Adrenal gland (tissue), 5 donors: ENCODE results near the gene IRF4.

Experiments used
- CTCF ChIP-seq, 6 experiments: fragments of 450-650 bp in 4 of 6; fragments of 200-600 bp in 2 of 6; sonication (generic) in 1 of 6; IDR thresholded peaks; 1 replicate in 5 of 6; 2 replicates in 1 of 6; pipeline versions ENCODE4 v1.5.1 to v1.8.0; 2016 to 2021; ENCODE audit warnings: antibody characterized with exemption in 6 of 6, mild to moderate bottlenecking in 2 of 6, moderate library complexity in 1 of 6
- POLR2A ChIP-seq, 2 donors: fragments of 450-650 bp; IDR thresholded peaks; one replicate each; pipeline ENCODE4 v1.6.1; 2017; ENCODE audit warnings: antibody characterized with exemption in 2 of 2, mild to moderate bottlenecking in 2 of 2, moderate library complexity in 1 of 2
- donor health status: DM: no; HTN: no; CAD: no.

- TF ChIP-seq CTCF (IDR thresholded peaks at IDR 0.05) = no peak
- TF ChIP-seq POLR2A (IDR thresholded peaks at IDR 0.05) = no peak
These were observed 30.0 kb upstream of the IRF4 start for GRCh38 chr6:361411-362132.
